ENCODE data around the gene NLRX1.

DNA sequence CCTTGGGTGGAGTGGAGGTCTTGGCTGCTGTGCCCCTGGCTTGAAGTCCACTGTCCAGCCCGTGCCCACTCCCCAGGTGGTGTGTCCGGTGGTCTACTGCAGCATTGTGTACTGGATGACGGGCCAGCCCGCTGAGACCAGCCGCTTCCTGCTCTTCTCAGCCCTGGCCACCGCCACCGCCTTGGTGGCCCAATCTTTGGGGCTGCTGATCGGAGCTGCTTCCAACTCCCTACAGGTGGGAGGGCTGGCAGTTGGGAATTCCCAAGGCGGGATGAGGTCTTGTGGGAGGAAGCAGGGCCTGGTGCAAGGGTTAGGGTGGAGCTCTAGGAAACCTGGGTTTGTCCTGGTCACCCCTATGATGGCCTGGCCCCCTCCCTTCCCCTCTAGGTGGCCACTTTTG, 8.4 kb upstream of the NLRX1 start:
- TF ChIP-seq, protein P1, sequence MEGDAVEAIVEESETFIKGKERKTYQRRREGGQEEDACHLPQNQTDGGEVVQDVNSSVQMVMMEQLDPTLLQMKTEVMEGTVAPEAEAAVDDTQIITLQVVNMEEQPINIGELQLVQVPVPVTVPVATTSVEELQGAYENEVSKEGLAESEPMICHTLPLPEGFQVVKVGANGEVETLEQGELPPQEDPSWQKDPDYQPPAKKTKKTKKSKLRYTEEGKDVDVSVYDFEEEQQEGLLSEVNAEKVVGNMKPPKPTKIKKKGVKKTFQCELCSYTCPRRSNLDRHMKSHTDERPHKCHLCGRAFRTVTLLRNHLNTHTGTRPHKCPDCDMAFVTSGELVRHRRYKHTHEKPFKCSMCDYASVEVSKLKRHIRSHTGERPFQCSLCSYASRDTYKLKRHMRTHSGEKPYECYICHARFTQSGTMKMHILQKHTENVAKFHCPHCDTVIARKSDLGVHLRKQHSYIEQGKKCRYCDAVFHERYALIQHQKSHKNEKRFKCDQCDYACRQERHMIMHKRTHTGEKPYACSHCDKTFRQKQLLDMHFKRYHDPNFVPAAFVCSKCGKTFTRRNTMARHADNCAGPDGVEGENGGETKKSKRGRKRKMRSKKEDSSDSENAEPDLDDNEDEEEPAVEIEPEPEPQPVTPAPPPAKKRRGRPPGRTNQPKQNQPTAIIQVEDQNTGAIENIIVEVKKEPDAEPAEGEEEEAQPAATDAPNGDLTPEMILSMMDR (IDR thresholded peaks at IDR 0.05; ENCODE audit: low read depth, low read length, poor library complexity, severe bottlenecking): no peak
- TF ChIP-seq EZH2phosphoT487 (IDR thresholded peaks at IDR 0.05; ENCODE audit: borderline replicate concordance, low read length): no peak

Measured in DOHH2 (cell line).